ENCODE measurements around the gene PRICKLE1.
"Not testable (repeated sequence)": the region's sequence is repeated elsewhere in the genome, so short reads cannot be mapped to it uniquely, and the experiment has no call there.

Gene PRICKLE1

GRCh38 chr12:42556917-42557316 is 32.6 kb downstream of the PRICKLE1 start:
- DNase-seq (ENCODE audit: low spot score): no peak

GRCh38 chr12:42552822-42553221 is 36.7 kb downstream of the PRICKLE1 start:
- no peak for DNase-seq (ENCODE audit: low spot score)

- DNase-seq (ENCODE audit: low spot score): no peak
Measured at GRCh38 chr12:42550800-42551199, 38.7 kb downstream of the PRICKLE1 start.

GRCh38 chr12:42546709-42547108 is 42.8 kb downstream of the PRICKLE1 start:
- no peak for DNase-seq (ENCODE audit: low spot score)

GRCh38 chr12:42541965-42542364 is 47.6 kb downstream of the PRICKLE1 start:
- DNase-seq (ENCODE audit: low spot score): no peak

- DNase-seq (ENCODE audit: low spot score): not testable (repeated sequence)
Measured at GRCh38 chr12:42541308-42541707, 48.2 kb downstream of the PRICKLE1 start.

GRCh38 chr12:42539696-42540095 is 49.9 kb downstream of the PRICKLE1 start:
- DNase-seq (ENCODE audit: low spot score): no peak

- DNase-seq (ENCODE audit: low spot score): no peak
Measured at GRCh38 chr12:42538203-42538602, 51.3 kb downstream of the PRICKLE1 start.

GRCh38 chr12:42534184-42534838 is 55.2 kb downstream of the PRICKLE1 start:
- DNase-seq (ENCODE audit: low spot score): no peak

- DNase-seq (ENCODE audit: low spot score): no peak
Measured at GRCh38 chr12:42530284-42530683, 59.3 kb downstream of the PRICKLE1 start.

GRCh38 chr12:42525444-42525843 is 64.1 kb downstream of the PRICKLE1 start:
- no peak for DNase-seq (ENCODE audit: low spot score)

GRCh38 chr12:42524716-42525115 is 64.8 kb downstream of the PRICKLE1 start:
- DNase-seq (ENCODE audit: low spot score): no peak

- DNase-seq (ENCODE audit: low spot score): no peak
Measured at GRCh38 chr12:42516573-42516972, 73.0 kb downstream of the PRICKLE1 start.

GRCh38 chr12:42511656-42512055 is 77.9 kb downstream of the PRICKLE1 start:
- DNase-seq (ENCODE audit: low spot score): no peak

GRCh38 chr12:42510823-42511222 is 78.7 kb downstream of the PRICKLE1 start:
- DNase-seq (ENCODE audit: low spot score): no peak

GRCh38 chr12:42508913-42509460 is 80.6 kb downstream of the PRICKLE1 start:
- DNase-seq (ENCODE audit: low spot score): no peak

GRCh38 chr12:42507565-42507964 is 82.0 kb downstream of the PRICKLE1 start:
- DNase-seq (ENCODE audit: low spot score): no peak

- no peak for DNase-seq (ENCODE audit: low spot score)
Measured at GRCh38 chr12:42507081-42507480, 82.5 kb downstream of the PRICKLE1 start.

GRCh38 chr12:42504049-42504448 is 85.5 kb downstream of the PRICKLE1 start:
- DNase-seq (ENCODE audit: low spot score): no peak

GRCh38 chr12:42502682-42503081 is 86.9 kb downstream of the PRICKLE1 start:
- no peak for DNase-seq (ENCODE audit: low spot score)

GRCh38 chr12:42498549-42499247 is 90.8 kb downstream of the PRICKLE1 start:
- peak; percentile 14 for DNase-seq (ENCODE audit: low spot score)

GRCh38 chr12:42496886-42497285 is 92.7 kb downstream of the PRICKLE1 start:
- peak; percentile 31 for DNase-seq (ENCODE audit: low spot score)

- DNase-seq (ENCODE audit: low spot score): no peak
Measured at GRCh38 chr12:42495244-42495643, 94.3 kb downstream of the PRICKLE1 start.
